ENCODE measurements around the gene UPF3A. TPM values are rescaled to one million over a fixed set of nuclear protein-coding genes. Genes with fewer than 3 reads are reported as not detected.

Gene UPF3A
- total and polyA plus RNA-seq, 8 donors: 17.1 to 73.8 (median 26.9) TPM

GRCh38 chr13:114257014-114257413 lies 24.4 kb upstream of the UPF3A start:
- intact Hi-C loops (cut with DNase I): no loop called here
- Histone ChIP-seq H3K4me3 (no peak overlapping the region), H3K27me3 (no peaks in the 10 kb centered on the region), H3K9me3 (no peaks in the 10 kb centered on the region), H3K36me3 (peaks cover 0 to 46% (median 6%) of the 10 kb centered on the region in 3 donors), H3K27ac (no peak overlapping the region), H3K4me1 (peaks cover 16 to 22% (median 18%) of the 10 kb centered on the region in 3 donors)
- no peak for DNase-seq
- 97 to 98% methylated on average over 4 of the region's 4 CpGs for WGBS, 2 donors
- no peak for TF ChIP-seq CTCF (IDR thresholded peaks at IDR 0.05)
- no peak for FAIRE-seq
- no peak for ATAC-seq

GRCh38 chr13:114258589-114258988 lies 22.8 kb upstream of the UPF3A start:
- H3K27ac ChIP-seq: peak overlapping the region in 3 of 4 donors; percentile 19 to 38 (median 24)
- H3K4me1 ChIP-seq: peaks cover 16 to 22% (median 18%) of the 10 kb centered on the region in 3 donors
- intact Hi-C loops (cut with DNase I): no loop called here
- no peaks in the 10 kb centered on the region for H3K9me3 ChIP-seq
- TF ChIP-seq CTCF (IDR thresholded peaks at IDR 0.05): no peak
- 36 to 39% methylated on average over 8 of the region's 8 CpGs for WGBS, 2 donors
- no peaks in the 10 kb centered on the region for H3K27me3 ChIP-seq
- H3K36me3 ChIP-seq: peaks cover 0 to 61% (median 6%) of the 10 kb centered on the region in 3 donors
- no peak overlapping the region for H3K4me3 ChIP-seq
- ATAC-seq (peak; percentile 59 to 75 (median 66)), DNase-seq (peak in 1 of 6 donors; percentile 23), FAIRE-seq (no peak)

GRCh38 chr13:114259374-114259773 lies 22.0 kb upstream of the UPF3A start:
- WGBS, 2 donors: 34 to 35% methylated on average over 7 of the region's 7 CpGs
- Histone ChIP-seq H3K4me1 (peaks cover 16 to 22% (median 18%) of the 10 kb centered on the region in 3 donors), H3K27ac (peak overlapping the region in 3 of 4 donors; percentile 24 to 38 (median 30)), H3K27me3 (no peaks in the 10 kb centered on the region), H3K36me3 (peaks cover 0 to 67% (median 6%) of the 10 kb centered on the region in 3 donors), H3K4me3 (no peak overlapping the region), H3K9me3 (no peaks in the 10 kb centered on the region)
- intact Hi-C loops (cut with DNase I): no loop called here
- ATAC-seq (peak; percentile 51 to 67 (median 54)), DNase-seq (no peak), FAIRE-seq (no peak)
- TF ChIP-seq CTCF (IDR thresholded peaks at IDR 0.05): no peak

- TF ChIP-seq CTCF (IDR thresholded peaks at IDR 0.05): no peak
- 38% methylated on average over 4 of the region's 4 CpGs for WGBS, 2 donors
- Histone ChIP-seq H3K27me3 (no peaks in the 10 kb centered on the region), H3K4me3 (no peak overlapping the region), H3K9me3 (no peaks in the 10 kb centered on the region), H3K36me3 (peaks cover 0 to 67% (median 2%) of the 10 kb centered on the region in 3 donors), H3K4me1 (peaks cover 16 to 22% (median 18%) of the 10 kb centered on the region in 3 donors), H3K27ac (peak overlapping the region in 3 of 4 donors; percentile 24 to 38 (median 30))
- intact Hi-C loops (cut with DNase I): no loop called here
- FAIRE-seq (no peak), DNase-seq (peak in 2 of 6 donors; percentile 36 to 46), ATAC-seq (peak; percentile 63 to 78 (median 74))
Observed at GRCh38 chr13:114259974-114260373, 21.4 kb upstream of the UPF3A start.

- 91 to 92% methylated on average over 3 of the region's 3 CpGs for WGBS, 2 donors
- no peak for ATAC-seq
- Histone ChIP-seq H3K4me1 (peaks cover 16 to 22% (median 18%) of the 10 kb centered on the region in 3 donors), H3K4me3 (no peak overlapping the region), H3K27ac (no peak overlapping the region), H3K9me3 (no peaks in the 10 kb centered on the region), H3K27me3 (no peaks in the 10 kb centered on the region), H3K36me3 (peaks cover 0 to 68% (median 2%) of the 10 kb centered on the region in 3 donors)
- DNase-seq: no peak
- FAIRE-seq: no peak
- TF ChIP-seq CTCF (IDR thresholded peaks at IDR 0.05): no peak
- intact Hi-C loops (cut with DNase I): no loop called here
Observed at GRCh38 chr13:114260814-114261213, 20.6 kb upstream of the UPF3A start.

Data from pancreas (tissue), 10 donors.